H1 (cell line): ENCODE measurements around the gene ADARB2.

ENCODE experiments used
- CTCF ChIP-seq, 3 experiments: IDR thresholded peaks; 1 replicate in 2 of 3; 2 replicates in 1 of 3; pipeline versions ENCODE4 v1.5.1 to v1.6.1; 2011; ENCODE audit warnings: low read length in 3 of 3, mild to moderate bottlenecking in 3 of 3, inconsistent platforms in 2 of 3, low read depth in 1 of 3, moderate library complexity in 1 of 3; ENCODE audit not compliant: insufficient read depth in 1 of 3; ENCODE audit errors: control extremely low read depth in 1 of 3
- GTF2F1 ChIP-seq: IDR thresholded peaks from 2 replicates; pipeline ENCODE4 v1.6.1; 2012; ENCODE audit warnings: low read depth, low read length, improper control_type of control experiment, borderline replicate concordance
- SUZ12 ChIP-seq: fragments of 200-600 bp; sonication (generic); IDR thresholded peaks from 2 replicates; pipeline ENCODE4 v1.6.1; 2012; ENCODE audit warnings: mild to moderate bottlenecking, inconsistent platforms, low read length, moderate library complexity, mixed read lengths

GRCh38 chr10:1624240-1624639 lies 113.1 kb downstream of the ADARB2 start:
- TF ChIP-seq GTF2F1: no peak
- TF ChIP-seq CTCF (IDR thresholded peaks at IDR 0.05; ENCODE audit: control extremely low read depth in 1 of 3, insufficient read depth in 1 of 3, low read depth in 1 of 3, low read length in 3 of 3): no peak
- TF ChIP-seq SUZ12: no peak
